ENCODE data around the gene IL10RA. TPM values are rescaled to one million over a fixed set of nuclear protein-coding genes. Genes with fewer than 3 reads are reported as not detected.
"Not testable (repeated sequence)": the region's sequence is repeated elsewhere in the genome, so short reads cannot be mapped to it uniquely, and the experiment has no call there.

Gene IL10RA
- total RNA-seq, 1 experiment from 2014 or later = 1.7 TPM

DNA sequence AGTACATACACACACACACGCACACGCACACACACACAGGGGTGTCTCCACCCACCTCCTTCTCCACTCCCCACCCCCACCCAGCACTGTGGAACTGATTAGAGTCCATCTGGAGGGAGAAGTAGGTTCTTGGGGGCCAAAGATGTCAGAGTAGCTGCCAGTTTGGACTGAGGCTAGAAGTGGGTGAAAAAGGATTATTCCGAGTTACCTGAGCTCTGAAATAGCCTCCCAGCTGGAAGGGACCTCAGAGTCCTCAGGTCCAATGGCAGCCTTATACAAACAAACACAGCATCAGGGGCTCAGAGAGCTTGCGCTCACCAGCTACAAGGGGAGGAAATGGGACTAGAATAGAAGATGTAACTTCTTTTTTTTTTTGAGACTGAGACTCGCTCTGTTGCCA is 20.8 kb downstream of the IL10RA start:
- CTCF ChIA-PET = no interaction called here
- H4K20me1 ChIP-seq (ENCODE audit: insufficient read depth) = no peaks in the 10 kb centered on the region
- no peak overlapping the region for H3K27ac ChIP-seq (ENCODE audit: low read depth, low read length)
- H3K4me1 ChIP-seq (ENCODE audit: control insufficient read depth in 1 of 2, insufficient read depth in 2 of 2, low read length in 2 of 2) = peaks cover 0 to 4% of the 10 kb centered on the region in 2 experiments; a peak in 3 of 4 replicates
- no peaks in the 10 kb centered on the region for H3K9me3 ChIP-seq (ENCODE audit: control insufficient read depth in 1 of 2, insufficient read depth in 1 of 2, low read depth in 1 of 2, low read length in 2 of 2)
- ATAC-seq (no peak), DNase-seq (ENCODE audit: low read depth, low spot score) (no peak)
- POLR2A ChIA-PET = no interaction called here
- H3K4me3 ChIP-seq (replicated peaks in 1 of 2; ENCODE audit: low read depth in 1 of 2, low read length in 2 of 2) = no peak overlapping the region
- no TSS peak for BruUV-seq (replicated peaks)
- H3K79me2 ChIP-seq (ENCODE audit: insufficient read depth, low read length) = no peaks in the 10 kb centered on the region
- TF ChIP-seq CEBPB (IDR thresholded peaks at IDR 0.05; ENCODE audit: low read depth) (no peak), SRF (IDR thresholded peaks at IDR 0.05; ENCODE audit: low read depth) (no peak), EZH2phosphoT487 (IDR thresholded peaks at IDR 0.05; ENCODE audit: borderline replicate concordance) (no peak), POLR2AphosphoS5 (IDR thresholded peaks at IDR 0.05; ENCODE audit: low read depth, low read length) (no peak), ZNF274 (IDR thresholded peaks at IDR 0.05; ENCODE audit: low read depth, low read length) (no peak), SIN3A (IDR thresholded peaks at IDR 0.05; ENCODE audit: low read depth) (no peak)
- TF ChIP-seq, protein P1, sequence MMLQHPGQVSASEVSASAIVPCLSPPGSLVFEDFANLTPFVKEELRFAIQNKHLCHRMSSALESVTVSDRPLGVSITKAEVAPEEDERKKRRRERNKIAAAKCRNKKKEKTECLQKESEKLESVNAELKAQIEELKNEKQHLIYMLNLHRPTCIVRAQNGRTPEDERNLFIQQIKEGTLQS (IDR thresholded peaks at IDR 0.05) = no peak
- TF ChIP-seq, protein P2, sequence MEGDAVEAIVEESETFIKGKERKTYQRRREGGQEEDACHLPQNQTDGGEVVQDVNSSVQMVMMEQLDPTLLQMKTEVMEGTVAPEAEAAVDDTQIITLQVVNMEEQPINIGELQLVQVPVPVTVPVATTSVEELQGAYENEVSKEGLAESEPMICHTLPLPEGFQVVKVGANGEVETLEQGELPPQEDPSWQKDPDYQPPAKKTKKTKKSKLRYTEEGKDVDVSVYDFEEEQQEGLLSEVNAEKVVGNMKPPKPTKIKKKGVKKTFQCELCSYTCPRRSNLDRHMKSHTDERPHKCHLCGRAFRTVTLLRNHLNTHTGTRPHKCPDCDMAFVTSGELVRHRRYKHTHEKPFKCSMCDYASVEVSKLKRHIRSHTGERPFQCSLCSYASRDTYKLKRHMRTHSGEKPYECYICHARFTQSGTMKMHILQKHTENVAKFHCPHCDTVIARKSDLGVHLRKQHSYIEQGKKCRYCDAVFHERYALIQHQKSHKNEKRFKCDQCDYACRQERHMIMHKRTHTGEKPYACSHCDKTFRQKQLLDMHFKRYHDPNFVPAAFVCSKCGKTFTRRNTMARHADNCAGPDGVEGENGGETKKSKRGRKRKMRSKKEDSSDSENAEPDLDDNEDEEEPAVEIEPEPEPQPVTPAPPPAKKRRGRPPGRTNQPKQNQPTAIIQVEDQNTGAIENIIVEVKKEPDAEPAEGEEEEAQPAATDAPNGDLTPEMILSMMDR (IDR thresholded peaks at IDR 0.05 in 2 of 3, conservative IDR thresholded peaks at IDR 0.05 in 1 of 3; ENCODE audit: borderline replicate concordance in 1 of 3, insufficient read depth in 1 of 3, low read depth in 2 of 3, low read length in 2 of 3) = no peak
- TF ChIP-seq, protein P3, sequence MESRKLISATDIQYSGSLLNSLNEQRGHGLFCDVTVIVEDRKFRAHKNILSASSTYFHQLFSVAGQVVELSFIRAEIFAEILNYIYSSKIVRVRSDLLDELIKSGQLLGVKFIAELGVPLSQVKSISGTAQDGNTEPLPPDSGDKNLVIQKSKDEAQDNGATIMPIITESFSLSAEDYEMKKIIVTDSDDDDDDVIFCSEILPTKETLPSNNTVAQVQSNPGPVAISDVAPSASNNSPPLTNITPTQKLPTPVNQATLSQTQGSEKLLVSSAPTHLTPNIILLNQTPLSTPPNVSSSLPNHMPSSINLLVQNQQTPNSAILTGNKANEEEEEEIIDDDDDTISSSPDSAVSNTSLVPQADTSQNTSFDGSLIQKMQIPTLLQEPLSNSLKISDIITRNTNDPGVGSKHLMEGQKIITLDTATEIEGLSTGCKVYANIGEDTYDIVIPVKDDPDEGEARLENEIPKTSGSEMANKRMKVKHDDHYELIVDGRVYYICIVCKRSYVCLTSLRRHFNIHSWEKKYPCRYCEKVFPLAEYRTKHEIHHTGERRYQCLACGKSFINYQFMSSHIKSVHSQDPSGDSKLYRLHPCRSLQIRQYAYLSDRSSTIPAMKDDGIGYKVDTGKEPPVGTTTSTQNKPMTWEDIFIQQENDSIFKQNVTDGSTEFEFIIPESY (IDR thresholded peaks at IDR 0.05; ENCODE audit: extremely low read depth, insufficient replicate concordance, low read length) = no peak
- H3K9ac ChIP-seq (ENCODE audit: low read length) = no peak overlapping the region
- H3K4me2 ChIP-seq (ENCODE audit: low read length) = no peak overlapping the region
- H2AFZ ChIP-seq (ENCODE audit: low read depth, low read length, poor library complexity, severe bottlenecking) = no peak overlapping the region
- no peaks in the 10 kb centered on the region for H3K27me3 ChIP-seq (ENCODE audit: insufficient read depth, low read length)
- H3K9me2 ChIP-seq (ENCODE audit: insufficient read depth) = no peaks in the 10 kb centered on the region
- intact Hi-C loops (cut with micrococcal nuclease) = no loop called here
- no peaks in the 10 kb centered on the region for H3K36me3 ChIP-seq (ENCODE audit: control insufficient read depth in 1 of 2, insufficient read depth in 2 of 2, low read length in 2 of 2)
- RAD21 ChIA-PET (ENCODE audit: low non-redundant PET in 1 of 2, low total read pairs in 2 of 2, uncharacterized antibody in 2 of 2, unreplicated experiment in 2 of 2) = no interaction called here

DNA sequence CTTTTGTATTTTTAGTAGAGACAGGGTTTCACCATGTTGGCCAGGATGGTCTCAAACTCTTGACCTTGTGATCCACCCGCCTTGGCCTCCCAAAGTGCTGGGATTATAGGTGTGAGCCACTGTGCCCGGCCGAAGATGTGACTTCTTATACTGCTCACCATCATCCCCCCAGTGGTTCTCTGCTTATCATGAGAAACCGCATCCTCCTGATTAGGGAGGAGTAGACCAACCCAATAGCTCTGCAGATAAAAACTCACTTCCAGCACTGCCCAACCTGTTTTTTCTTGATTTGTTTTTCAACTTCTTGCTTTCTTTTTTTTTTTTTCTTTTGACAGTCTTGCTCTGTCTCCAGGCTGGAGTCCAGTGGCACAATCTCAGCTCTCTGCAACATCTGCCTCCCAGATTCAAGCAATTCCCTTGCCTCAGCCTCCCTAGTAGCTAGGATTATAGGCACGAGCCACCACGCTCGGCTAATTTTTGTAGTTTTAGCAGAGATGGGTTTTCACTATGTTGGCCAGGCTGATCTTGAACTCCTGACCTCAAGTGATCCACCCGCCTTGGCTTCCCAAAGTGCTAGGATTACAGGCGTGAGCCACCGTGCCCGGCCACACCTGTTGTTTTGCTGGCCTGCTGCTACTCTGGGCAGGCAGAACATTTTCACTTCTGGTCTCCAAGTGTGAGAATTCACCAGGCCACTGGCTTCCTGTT is 21.5 kb downstream of the IL10RA start:
- H4K20me1 ChIP-seq (ENCODE audit: insufficient read depth); H3K27ac ChIP-seq (ENCODE audit: low read depth, low read length); H3K79me2 ChIP-seq (ENCODE audit: insufficient read depth, low read length); H2AFZ ChIP-seq (ENCODE audit: low read depth, low read length, poor library complexity, severe bottlenecking); RAD21 ChIA-PET (ENCODE audit: low non-redundant PET in 1 of 2, low total read pairs in 2 of 2, uncharacterized antibody in 2 of 2, unreplicated experiment in 2 of 2); DNase-seq (ENCODE audit: low read depth, low spot score); ATAC-seq; H3K36me3 ChIP-seq (ENCODE audit: control insufficient read depth in 1 of 2, insufficient read depth in 2 of 2, low read length in 2 of 2); BruUV-seq (replicated peaks); H3K27me3 ChIP-seq (ENCODE audit: insufficient read depth, low read length); H3K9me2 ChIP-seq (ENCODE audit: insufficient read depth); POLR2A ChIA-PET; CTCF ChIA-PET; H3K9ac ChIP-seq (ENCODE audit: low read length); intact Hi-C loops (cut with micrococcal nuclease); H3K4me2 ChIP-seq (ENCODE audit: low read length); H3K4me3 ChIP-seq (replicated peaks in 1 of 2; ENCODE audit: low read depth in 1 of 2, low read length in 2 of 2); H3K9me3 ChIP-seq (ENCODE audit: control insufficient read depth in 1 of 2, insufficient read depth in 1 of 2, low read depth in 1 of 2, low read length in 2 of 2): not testable (repeated sequence)
- peaks cover 4 to 10% of the 10 kb centered on the region in 2 experiments; a peak in 3 of 4 replicates for H3K4me1 ChIP-seq (ENCODE audit: control insufficient read depth in 1 of 2, insufficient read depth in 2 of 2, low read length in 2 of 2)

Measured in HCT116 (cell line).